PFSK-1 (cell line): Measurements from ENCODE around the gene SEZ6.

Source experiments
- FOXP2 ChIP-seq: optimal IDR thresholded peaks from 2 replicates; pipeline ENCODE3; 2011; ENCODE audit warnings: borderline replicate concordance, control low read depth, inconsistent platforms; ENCODE audit not compliant: insufficient read depth; ENCODE audit errors: extremely low read length, extremely low read depth
- POLR2AphosphoS5 ChIP-seq: IDR thresholded peaks from 2 replicates; pipeline ENCODE4 v1.6.1; 2012; ENCODE audit warnings: low read depth, mild to moderate bottlenecking, control low read depth, low read length, moderate library complexity
- SIN3A ChIP-seq: IDR thresholded peaks from 2 replicates; pipeline ENCODE4 v1.6.1; 2012; ENCODE audit warnings: mild to moderate bottlenecking, low read length, moderate library complexity, borderline replicate concordance; ENCODE audit not compliant: insufficient read depth
- TAF1 ChIP-seq: IDR thresholded peaks from 2 replicates; pipeline ENCODE4 v1.6.1; 2012; ENCODE audit warnings: low read length, control low read depth, borderline replicate concordance; ENCODE audit not compliant: insufficient read depth
- TF ChIP-seq, protein P1 (sequence below), 2 experiments: IDR thresholded peaks; 2 replicates each; pipeline versions ENCODE4 v1.6.1 to v1.8.0; 2011 to 2012; ENCODE audit warnings: low read depth in 2 of 2, low read length in 2 of 2, control low read depth in 1 of 2, inconsistent platforms in 1 of 2, mild to moderate bottlenecking in 1 of 2, moderate library complexity in 1 of 2; ENCODE audit not compliant: insufficient read depth in 1 of 2

The SEZ6 gene

DNA sequence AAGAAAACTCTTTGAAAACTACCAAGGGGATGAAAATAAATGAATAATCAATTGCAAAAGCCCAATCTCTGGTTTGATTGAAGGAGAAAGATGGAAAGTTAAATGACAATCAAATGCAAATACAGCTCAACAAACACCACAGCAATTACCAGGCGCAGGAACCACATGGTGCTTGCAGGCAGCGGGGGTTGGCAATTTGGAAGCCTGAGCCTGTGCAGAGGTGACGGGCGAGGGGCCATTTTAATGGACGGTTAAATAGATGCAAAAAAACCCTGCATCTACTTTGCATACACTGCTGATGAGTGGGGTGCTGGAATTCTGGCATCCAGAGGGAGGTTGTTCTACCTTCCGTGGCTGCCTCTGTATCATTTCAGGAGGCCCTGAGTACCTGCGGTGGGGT, 4.8 kb upstream of the SEZ6 start:
- TF ChIP-seq FOXP2 (no peak), TAF1 (no peak)

DNA sequence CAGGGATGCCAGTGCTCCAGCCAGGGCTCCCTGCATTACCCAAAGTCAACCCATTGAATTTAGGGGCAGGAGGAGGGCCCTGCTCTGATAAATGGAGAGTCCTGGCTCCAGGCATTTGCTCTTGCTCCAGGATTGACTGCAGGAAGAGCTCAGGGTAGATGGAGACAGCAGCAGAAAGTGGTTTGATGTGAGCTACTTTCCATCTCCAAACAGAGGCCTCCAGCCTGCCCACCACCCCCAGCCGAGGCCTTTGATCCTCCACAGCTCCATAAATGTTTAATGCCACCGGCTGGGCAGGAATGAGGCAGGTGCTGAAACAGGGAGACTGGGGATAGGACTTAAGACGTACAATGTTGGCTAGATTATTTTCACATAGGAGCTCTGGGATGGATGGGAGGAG, 4.3 kb upstream of the SEZ6 start:
- TF ChIP-seq POLR2AphosphoS5 (no peak), SIN3A (no peak), TAF1 (no peak), FOXP2 (no peak)
- TF ChIP-seq, protein P1, sequence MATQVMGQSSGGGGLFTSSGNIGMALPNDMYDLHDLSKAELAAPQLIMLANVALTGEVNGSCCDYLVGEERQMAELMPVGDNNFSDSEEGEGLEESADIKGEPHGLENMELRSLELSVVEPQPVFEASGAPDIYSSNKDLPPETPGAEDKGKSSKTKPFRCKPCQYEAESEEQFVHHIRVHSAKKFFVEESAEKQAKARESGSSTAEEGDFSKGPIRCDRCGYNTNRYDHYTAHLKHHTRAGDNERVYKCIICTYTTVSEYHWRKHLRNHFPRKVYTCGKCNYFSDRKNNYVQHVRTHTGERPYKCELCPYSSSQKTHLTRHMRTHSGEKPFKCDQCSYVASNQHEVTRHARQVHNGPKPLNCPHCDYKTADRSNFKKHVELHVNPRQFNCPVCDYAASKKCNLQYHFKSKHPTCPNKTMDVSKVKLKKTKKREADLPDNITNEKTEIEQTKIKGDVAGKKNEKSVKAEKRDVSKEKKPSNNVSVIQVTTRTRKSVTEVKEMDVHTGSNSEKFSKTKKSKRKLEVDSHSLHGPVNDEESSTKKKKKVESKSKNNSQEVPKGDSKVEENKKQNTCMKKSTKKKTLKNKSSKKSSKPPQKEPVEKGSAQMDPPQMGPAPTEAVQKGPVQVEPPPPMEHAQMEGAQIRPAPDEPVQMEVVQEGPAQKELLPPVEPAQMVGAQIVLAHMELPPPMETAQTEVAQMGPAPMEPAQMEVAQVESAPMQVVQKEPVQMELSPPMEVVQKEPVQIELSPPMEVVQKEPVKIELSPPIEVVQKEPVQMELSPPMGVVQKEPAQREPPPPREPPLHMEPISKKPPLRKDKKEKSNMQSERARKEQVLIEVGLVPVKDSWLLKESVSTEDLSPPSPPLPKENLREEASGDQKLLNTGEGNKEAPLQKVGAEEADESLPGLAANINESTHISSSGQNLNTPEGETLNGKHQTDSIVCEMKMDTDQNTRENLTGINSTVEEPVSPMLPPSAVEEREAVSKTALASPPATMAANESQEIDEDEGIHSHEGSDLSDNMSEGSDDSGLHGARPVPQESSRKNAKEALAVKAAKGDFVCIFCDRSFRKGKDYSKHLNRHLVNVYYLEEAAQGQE (IDR thresholded peaks at IDR 0.05; ENCODE audit: insufficient read depth in 1 of 2, low read depth in 2 of 2, low read length in 2 of 2) = no peak

DNA sequence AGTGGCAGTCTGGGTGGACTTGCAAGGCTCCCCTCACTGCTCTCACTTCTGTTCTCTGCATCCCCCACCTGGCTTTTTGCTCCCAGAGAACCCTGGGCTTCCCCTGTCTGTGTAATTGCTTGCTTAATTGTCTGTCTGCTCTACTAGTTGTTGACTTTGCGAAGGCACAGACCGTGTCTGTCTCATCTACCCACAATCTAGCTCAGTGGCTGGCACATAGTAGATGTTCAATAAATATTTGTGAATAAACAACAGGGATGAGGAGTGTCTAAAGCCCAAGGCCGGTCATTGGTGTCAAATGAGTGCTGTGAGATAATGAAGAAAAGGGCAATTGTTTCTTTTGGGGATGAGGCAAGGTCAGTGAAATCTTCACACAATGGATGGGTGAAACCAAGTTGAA, 2.8 kb upstream of the SEZ6 start:
- TF ChIP-seq FOXP2 = no peak
- TF ChIP-seq, protein P1 (IDR thresholded peaks at IDR 0.05; ENCODE audit: insufficient read depth in 1 of 2, low read depth in 2 of 2, low read length in 2 of 2) = no peak
- no peak for TF ChIP-seq SIN3A
- TF ChIP-seq TAF1 = no peak
- TF ChIP-seq POLR2AphosphoS5 = no peak

DNA sequence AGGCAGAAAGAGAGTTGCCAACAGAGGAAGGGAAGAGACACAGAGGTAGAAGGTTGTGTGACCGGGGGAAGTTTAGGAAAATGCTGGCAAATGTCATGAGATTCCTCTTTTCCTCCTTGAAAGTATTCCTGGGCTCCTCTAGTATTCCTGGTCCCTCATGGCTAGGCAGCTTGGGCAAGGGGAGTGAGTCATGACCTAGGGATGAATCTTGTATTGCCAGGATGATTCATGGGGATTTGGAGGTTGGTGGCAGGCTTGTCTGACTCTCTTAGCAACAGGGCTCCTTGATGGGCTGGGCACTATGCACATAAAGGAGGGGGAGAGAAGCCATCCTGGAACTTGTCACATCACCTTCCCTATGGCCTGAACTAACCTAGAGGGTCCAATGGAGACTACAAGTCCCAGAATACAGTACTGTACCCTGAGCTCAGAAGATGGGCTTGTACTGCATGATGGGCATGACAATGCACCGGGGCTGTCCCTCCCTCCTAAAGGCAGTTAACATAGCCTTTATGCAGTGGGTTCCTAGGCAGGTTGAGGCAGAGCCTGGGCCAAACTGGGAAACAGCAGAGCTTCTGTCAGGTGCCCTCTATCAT, 2.1 kb upstream of the SEZ6 start:
- TF ChIP-seq SIN3A = no peak
- TF ChIP-seq, protein P1 (IDR thresholded peaks at IDR 0.05; ENCODE audit: insufficient read depth in 1 of 2, low read depth in 2 of 2, low read length in 2 of 2) = peak in 1 of 2 experiments; percentile 26; a peak in 1 of 4 replicates

DNA sequence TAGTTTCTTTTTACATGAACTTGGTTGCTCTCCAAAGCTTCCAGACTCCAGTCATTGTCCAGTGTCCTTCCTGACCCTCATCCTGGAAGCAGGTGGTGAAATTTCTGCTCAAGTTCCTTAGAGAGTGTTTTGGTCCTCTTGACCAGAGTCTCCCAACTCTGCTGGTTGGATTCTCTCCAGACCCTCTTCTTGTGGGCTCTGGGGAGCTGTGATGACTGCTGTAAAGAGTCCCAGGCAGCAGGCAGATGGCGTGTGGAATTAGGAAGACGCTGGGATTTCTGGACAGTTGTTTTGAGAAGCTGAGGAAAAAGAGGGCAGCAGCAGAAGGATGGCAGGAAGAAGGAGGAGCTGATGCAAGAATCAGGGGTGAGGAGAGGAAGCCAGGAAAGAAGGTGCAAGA, 1.6 kb upstream of the SEZ6 start:
- TF ChIP-seq SIN3A (no peak), TAF1 (no peak)

DNA sequence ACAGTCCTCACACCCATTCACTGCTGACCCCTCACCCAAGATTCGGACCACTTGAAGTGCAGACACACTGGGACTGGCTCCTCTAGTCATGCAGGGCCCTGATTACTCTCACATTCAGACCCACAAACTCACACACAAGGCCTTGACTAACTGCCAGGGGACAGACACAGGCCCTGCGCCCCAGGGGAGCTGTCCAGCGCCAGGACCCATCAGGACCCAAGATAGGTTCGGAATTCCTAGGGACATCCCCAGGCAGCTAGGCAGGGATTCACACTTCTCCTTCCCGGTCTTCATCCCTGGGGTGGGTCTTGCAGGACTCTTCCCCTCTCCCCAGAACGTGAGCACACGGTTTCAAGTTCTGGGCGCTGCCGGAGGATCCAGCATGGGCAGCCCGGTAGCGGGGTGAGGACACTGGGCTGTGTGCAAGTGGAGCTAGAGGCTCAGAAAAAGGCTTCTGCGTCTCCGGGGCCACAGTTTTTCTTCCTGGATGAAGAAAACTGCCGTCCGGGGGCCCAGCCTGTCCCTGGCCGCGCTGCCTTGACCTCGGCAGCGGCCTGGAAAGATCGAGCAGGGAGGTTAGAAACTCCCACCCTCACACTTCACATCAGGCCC, 1.6 kb downstream of the SEZ6 start:
- no peak for TF ChIP-seq TAF1
- TF ChIP-seq, protein P1 (IDR thresholded peaks at IDR 0.05; ENCODE audit: insufficient read depth in 1 of 2, low read depth in 2 of 2, low read length in 2 of 2) = peak; percentile 86 to 94
